SK-N-SH treated with all-trans-retinoic acid at 6 μM for 48 hours (cell line): Measurements from ENCODE around the gene MTNR1A.

Experiments used
- ATAC-seq: fragments of 200-7000 bp; cut with Tn5 transposase; 3 replicates; pipeline ENCODE4 v1.9.1; 2020; ENCODE audit warnings: mild to moderate bottlenecking, moderate library complexity
- ARNTL ChIP-seq: fragments of 450-650 bp; formaldehyde crosslinking; IDR thresholded peaks from 2 replicates; pipeline ENCODE4 v1.5.0; 2020; ENCODE audit warnings: low read depth, mild to moderate bottlenecking, moderate library complexity, borderline replicate concordance
- BACH2 ChIP-seq: fragments of 250-450 bp; sonication (Bioruptor Pico); IDR thresholded peaks from 2 replicates; pipeline ENCODE4 v1.9.0; 2021; ENCODE audit warnings: mild to moderate bottlenecking, borderline replicate concordance
- CSDC2 ChIP-seq: fragments of 250-450 bp; sonication (Bioruptor Pico); IDR thresholded peaks from 2 replicates; pipeline ENCODE4 v1.5.0; 2020; ENCODE audit warnings: mild to moderate bottlenecking, moderate library complexity
- ESRRG ChIP-seq: fragments of 250-450 bp; sonication (Bioruptor Pico); IDR thresholded peaks from 2 replicates; pipeline ENCODE4 v1.6.1; 2021; ENCODE audit warnings: mild to moderate bottlenecking
- GLIS3 ChIP-seq: fragments of 250-450 bp; sonication (Bioruptor Pico); IDR thresholded peaks from 2 replicates; pipeline ENCODE4 v1.5.0; 2020; ENCODE audit warnings: mild to moderate bottlenecking, moderate library complexity
- OSR1 ChIP-seq: fragments of 250-450 bp; sonication (Bioruptor Pico); IDR thresholded peaks from 2 replicates; pipeline ENCODE4 v1.8.0; 2022; ENCODE audit warnings: moderate library complexity, mild to moderate bottlenecking, inconsistent platforms
- PPARA ChIP-seq: fragments of 250-450 bp; sonication (Bioruptor Pico); IDR thresholded peaks from 2 replicates; pipeline ENCODE4 v1.5.0; 2020; ENCODE audit warnings: mild to moderate bottlenecking, borderline replicate concordance
- RARB ChIP-seq: fragments of 250-450 bp; sonication (Bioruptor Pico); IDR thresholded peaks from 2 replicates; pipeline ENCODE4 v1.8.0; 2021; ENCODE audit warnings: mild to moderate bottlenecking, moderate library complexity
- SNAI2 ChIP-seq: fragments of 250-450 bp; sonication (Bioruptor Pico); IDR thresholded peaks from 2 replicates; pipeline ENCODE4 v1.5.0; 2020; ENCODE audit warnings: mild to moderate bottlenecking, moderate library complexity
- ZC3H10 ChIP-seq: fragments of 250-450 bp; sonication (Bioruptor Pico); IDR thresholded peaks from 2 replicates; pipeline ENCODE4 v1.5.1; 2021; ENCODE audit warnings: mild to moderate bottlenecking, moderate library complexity
- ZNF565 ChIP-seq: fragments of 450-650 bp; formaldehyde crosslinking; conservative IDR thresholded peaks from 2 replicates; pipeline ENCODE4 v1.5.0; 2020; ENCODE audit warnings: low read depth, mild to moderate bottlenecking, moderate library complexity
- ZNF70 ChIP-seq: fragments of 450-650 bp; formaldehyde crosslinking; IDR thresholded peaks from 2 replicates; pipeline ENCODE4 v1.5.0; 2020; ENCODE audit warnings: mild to moderate bottlenecking, moderate library complexity
- TF ChIP-seq, protein P1 (sequence below): fragments of 250-450 bp; sonication (Bioruptor Pico); IDR thresholded peaks from 2 replicates; pipeline ENCODE4 v1.5.1; 2020; ENCODE audit warnings: low read depth, mild to moderate bottlenecking, moderate library complexity
- TF ChIP-seq, protein P2 (sequence below): fragments of 250-450 bp; sonication (Bioruptor Pico); IDR thresholded peaks from 2 replicates; pipeline ENCODE4 v1.8.0; 2020; ENCODE audit warnings: mild to moderate bottlenecking, moderate library complexity, borderline replicate concordance
- TF ChIP-seq, protein P3 (sequence below): fragments of 250-450 bp; sonication (Bioruptor Pico); IDR thresholded peaks from 2 replicates; pipeline ENCODE4 v1.8.0; 2021; ENCODE audit warnings: low read depth, mild to moderate bottlenecking, moderate library complexity, borderline replicate concordance
- TF ChIP-seq, protein P4 (sequence below): fragments of 250-450 bp; sonication (Bioruptor Pico); IDR thresholded peaks from 2 replicates; pipeline ENCODE4 v1.5.0; 2020; ENCODE audit warnings: mild to moderate bottlenecking, moderate library complexity
- TF ChIP-seq, protein P5 (sequence below): fragments of 250-450 bp; sonication (Bioruptor Pico); IDR thresholded peaks from 2 replicates; pipeline ENCODE4 v1.5.1; 2021; ENCODE audit warnings: mild to moderate bottlenecking, moderate library complexity

The MTNR1A gene

DNA sequence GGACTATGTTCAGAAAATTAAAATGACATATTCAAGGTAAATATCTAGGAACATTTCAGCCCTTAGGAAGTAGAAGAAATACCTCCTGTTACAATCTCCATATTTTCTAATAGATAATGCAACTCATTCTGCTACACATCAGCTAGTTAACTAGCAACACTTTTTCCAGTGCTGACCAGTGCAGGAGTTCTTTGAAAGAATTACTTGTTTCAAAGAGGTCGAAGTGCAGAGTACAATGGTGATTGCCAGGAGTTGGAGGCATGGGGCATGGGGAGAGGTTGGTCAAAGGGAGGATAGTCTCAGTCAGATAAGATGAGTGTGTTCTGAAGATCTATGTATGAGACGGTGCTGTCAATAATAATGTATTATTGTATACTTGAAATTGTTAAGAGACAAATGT, 53.1 kb downstream of the MTNR1A start:
- no peak for ATAC-seq
- no peak for TF ChIP-seq OSR1 (CRISPR knock-in tag)
- no peak for TF ChIP-seq PPARA (CRISPR knock-in tag)
- TF ChIP-seq, protein P1, sequence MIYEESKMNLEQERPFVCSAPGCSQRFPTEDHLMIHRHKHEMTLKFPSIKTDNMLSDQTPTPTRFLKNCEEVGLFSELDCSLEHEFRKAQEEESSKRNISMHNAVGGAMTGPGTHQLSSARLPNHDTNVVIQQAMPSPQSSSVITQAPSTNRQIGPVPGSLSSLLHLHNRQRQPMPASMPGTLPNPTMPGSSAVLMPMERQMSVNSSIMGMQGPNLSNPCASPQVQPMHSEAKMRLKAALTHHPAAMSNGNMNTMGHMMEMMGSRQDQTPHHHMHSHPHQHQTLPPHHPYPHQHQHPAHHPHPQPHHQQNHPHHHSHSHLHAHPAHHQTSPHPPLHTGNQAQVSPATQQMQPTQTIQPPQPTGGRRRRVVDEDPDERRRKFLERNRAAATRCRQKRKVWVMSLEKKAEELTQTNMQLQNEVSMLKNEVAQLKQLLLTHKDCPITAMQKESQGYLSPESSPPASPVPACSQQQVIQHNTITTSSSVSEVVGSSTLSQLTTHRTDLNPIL: no peak
- TF ChIP-seq, protein P2, sequence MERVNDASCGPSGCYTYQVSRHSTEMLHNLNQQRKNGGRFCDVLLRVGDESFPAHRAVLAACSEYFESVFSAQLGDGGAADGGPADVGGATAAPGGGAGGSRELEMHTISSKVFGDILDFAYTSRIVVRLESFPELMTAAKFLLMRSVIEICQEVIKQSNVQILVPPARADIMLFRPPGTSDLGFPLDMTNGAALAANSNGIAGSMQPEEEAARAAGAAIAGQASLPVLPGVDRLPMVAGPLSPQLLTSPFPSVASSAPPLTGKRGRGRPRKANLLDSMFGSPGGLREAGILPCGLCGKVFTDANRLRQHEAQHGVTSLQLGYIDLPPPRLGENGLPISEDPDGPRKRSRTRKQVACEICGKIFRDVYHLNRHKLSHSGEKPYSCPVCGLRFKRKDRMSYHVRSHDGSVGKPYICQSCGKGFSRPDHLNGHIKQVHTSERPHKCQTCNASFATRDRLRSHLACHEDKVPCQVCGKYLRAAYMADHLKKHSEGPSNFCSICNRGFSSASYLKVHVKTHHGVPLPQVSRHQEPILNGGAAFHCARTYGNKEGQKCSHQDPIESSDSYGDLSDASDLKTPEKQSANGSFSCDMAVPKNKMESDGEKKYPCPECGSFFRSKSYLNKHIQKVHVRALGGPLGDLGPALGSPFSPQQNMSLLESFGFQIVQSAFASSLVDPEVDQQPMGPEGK (CRISPR knock-in tag): no peak
- no peak for TF ChIP-seq ARNTL (CRISPR knock-in tag)
- no peak for TF ChIP-seq ESRRG
- TF ChIP-seq BACH2 (CRISPR knock-in tag): no peak
- no peak for TF ChIP-seq RARB (CRISPR knock-in tag)
- no peak for TF ChIP-seq ZC3H10 (CRISPR knock-in tag)
- TF ChIP-seq, protein P3, sequence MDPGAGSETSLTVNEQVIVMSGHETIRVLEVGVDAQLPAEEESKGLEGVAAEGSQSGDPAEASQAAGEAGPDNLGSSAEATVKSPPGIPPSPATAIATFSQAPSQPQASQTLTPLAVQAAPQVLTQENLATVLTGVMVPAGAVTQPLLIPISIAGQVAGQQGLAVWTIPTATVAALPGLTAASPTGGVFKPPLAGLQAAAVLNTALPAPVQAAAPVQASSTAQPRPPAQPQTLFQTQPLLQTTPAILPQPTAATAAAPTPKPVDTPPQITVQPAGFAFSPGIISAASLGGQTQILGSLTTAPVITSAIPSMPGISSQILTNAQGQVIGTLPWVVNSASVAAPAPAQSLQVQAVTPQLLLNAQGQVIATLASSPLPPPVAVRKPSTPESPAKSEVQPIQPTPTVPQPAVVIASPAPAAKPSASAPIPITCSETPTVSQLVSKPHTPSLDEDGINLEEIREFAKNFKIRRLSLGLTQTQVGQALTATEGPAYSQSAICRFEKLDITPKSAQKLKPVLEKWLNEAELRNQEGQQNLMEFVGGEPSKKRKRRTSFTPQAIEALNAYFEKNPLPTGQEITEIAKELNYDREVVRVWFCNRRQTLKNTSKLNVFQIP (CRISPR knock-in tag): no peak
- no peak for TF ChIP-seq ZNF565 (CRISPR knock-in tag)
- TF ChIP-seq GLIS3 (CRISPR knock-in tag): no peak
- TF ChIP-seq, protein P4, sequence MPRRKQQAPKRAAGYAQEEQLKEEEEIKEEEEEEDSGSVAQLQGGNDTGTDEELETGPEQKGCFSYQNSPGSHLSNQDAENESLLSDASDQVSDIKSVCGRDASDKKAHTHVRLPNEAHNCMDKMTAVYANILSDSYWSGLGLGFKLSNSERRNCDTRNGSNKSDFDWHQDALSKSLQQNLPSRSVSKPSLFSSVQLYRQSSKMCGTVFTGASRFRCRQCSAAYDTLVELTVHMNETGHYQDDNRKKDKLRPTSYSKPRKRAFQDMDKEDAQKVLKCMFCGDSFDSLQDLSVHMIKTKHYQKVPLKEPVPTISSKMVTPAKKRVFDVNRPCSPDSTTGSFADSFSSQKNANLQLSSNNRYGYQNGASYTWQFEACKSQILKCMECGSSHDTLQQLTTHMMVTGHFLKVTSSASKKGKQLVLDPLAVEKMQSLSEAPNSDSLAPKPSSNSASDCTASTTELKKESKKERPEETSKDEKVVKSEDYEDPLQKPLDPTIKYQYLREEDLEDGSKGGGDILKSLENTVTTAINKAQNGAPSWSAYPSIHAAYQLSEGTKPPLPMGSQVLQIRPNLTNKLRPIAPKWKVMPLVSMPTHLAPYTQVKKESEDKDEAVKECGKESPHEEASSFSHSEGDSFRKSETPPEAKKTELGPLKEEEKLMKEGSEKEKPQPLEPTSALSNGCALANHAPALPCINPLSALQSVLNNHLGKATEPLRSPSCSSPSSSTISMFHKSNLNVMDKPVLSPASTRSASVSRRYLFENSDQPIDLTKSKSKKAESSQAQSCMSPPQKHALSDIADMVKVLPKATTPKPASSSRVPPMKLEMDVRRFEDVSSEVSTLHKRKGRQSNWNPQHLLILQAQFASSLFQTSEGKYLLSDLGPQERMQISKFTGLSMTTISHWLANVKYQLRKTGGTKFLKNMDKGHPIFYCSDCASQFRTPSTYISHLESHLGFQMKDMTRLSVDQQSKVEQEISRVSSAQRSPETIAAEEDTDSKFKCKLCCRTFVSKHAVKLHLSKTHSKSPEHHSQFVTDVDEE: no peak

DNA sequence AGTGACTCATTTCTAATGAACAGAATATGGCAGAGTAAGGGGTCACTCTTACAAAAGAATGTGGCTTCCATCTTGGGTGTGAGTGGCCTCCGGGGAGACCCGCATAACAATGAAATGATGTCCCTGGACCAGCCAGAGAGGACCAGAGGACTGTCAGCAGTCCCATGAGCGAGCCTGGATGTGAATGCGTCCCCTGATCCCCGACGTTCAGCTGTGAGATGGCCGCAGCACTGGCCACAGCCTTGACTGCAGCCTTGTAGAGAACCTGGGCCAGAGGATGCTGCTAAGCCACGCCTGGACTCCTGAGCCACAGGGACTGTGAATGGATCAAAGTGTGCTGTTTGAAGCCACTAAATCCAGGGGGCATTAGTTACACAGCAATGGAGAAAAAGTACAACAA, 53.8 kb downstream of the MTNR1A start:
- TF ChIP-seq, protein P5, sequence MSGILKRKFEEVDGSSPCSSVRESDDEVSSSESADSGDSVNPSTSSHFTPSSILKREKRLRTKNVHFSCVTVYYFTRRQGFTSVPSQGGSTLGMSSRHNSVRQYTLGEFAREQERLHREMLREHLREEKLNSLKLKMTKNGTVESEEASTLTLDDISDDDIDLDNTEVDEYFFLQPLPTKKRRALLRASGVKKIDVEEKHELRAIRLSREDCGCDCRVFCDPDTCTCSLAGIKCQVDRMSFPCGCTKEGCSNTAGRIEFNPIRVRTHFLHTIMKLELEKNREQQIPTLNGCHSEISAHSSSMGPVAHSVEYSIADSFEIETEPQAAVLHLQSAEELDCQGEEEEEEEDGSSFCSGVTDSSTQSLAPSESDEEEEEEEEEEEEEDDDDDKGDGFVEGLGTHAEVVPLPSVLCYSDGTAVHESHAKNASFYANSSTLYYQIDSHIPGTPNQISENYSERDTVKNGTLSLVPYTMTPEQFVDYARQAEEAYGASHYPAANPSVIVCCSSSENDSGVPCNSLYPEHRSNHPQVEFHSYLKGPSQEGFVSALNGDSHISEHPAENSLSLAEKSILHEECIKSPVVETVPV: no peak
- no peak for TF ChIP-seq CSDC2
- no peak for TF ChIP-seq BACH2 (CRISPR knock-in tag)
- no peak for TF ChIP-seq SNAI2 (CRISPR knock-in tag)
- ATAC-seq: no peak

DNA sequence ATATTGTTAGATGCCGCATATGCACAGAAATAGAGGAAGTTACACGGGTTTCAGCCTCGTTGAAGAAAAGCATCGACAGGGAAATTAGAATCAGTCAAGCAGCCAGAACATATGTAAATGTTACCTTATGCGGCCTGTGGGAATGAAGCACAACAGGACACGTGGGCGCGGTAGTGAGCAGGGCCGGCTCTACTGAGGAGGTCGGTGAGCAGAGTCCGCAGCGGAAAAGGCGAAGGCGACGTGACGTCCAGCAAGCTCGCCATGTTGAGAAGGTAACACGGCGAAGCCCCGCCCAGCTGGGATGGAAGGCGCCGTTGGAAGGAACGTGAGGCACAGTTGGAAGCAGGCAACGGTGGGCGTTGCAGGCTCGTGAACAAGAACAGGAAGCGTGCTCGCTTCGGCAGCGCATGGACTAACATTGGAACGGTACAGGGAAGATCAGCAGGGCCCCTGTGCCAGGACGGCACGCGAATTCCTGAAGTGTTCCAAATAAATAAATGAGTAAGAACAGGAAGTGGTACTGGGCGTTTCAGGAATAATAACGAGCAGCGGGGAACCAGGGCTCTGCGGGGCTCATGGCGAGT, 54.6 kb downstream of the MTNR1A start:
- TF ChIP-seq RARB (CRISPR knock-in tag) (no peak), CSDC2 (no peak), ZNF70 (CRISPR knock-in tag) (no peak)
- TF ChIP-seq, protein P4: no peak
- TF ChIP-seq, all 23 proteins: peak for 0
- ATAC-seq: no peak
